GM18868 (cell line): ENCODE data around the gene COL28A1.

Source experiments
- ATAC-seq: cut with Tn5 transposase; IDR thresholded peaks from one replicate; pipeline ENCODE4 v1.9.1; 2021; ENCODE audit warnings: mild to moderate bottlenecking, moderate library complexity; ENCODE audit not compliant: unreplicated experiment

COL28A1 gene

GRCh38 chr7:7521259-7521658 is 14.4 kb downstream of the COL28A1 start:
- peak; percentile 53 for ATAC-seq

DNA sequence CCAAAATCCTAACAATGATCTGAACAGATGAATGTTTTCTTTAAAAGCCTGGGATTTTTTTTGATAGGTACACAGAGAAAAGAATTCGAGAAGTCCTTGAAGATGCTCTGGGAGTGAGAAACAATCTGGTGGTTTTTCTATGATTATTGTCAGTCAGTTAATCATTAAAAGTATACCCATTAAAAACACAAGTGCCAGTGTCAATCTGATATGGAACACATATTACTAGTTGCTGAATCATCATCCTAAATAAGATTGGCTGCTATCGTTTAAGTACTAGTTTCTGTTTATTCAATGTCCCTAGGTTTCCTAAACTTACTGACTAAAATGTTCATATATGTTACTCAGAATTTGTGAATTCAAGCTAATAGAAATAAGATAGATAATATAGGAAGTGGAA is 16.1 kb downstream of the COL28A1 start:
- ATAC-seq, result no peak

DNA sequence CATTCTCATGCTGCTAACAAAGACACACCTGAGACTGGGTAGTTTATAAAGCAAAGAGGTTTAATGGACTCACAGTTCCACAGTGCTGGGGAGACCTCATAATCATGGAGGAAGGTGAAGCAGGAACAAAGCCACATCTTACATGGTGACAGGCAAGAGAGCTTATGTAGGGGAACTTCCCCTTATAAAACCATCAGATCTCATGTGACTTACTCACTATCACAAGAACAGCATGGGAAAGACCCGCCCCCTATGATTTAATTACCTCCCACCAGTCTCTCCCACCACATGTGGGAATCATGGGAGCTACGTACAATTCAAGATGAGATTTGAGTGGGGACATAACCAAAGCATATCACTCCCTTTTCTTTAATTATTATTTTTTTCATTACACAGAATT is 16.6 kb downstream of the COL28A1 start:
- ATAC-seq, result no peak

DNA sequence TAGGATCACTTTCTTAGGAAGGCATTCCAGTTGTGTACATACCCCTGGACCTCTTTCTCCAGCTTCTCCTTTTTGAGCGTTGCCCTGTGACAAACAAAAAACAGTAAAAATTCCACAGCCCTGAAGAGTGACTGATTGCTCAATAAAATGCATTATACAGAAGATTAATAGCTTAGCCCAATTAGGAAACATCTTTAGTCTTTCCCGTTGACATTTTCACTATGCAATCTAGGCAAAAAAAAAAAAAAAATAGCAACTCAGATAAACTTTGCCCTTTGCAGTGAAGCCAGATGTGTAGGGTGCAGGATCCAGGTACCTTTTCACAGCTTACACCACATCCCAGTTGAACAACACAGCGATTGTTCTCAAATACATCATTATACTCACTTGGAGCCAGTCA is 17.9 kb downstream of the COL28A1 start:
- ATAC-seq, result no peak

DNA sequence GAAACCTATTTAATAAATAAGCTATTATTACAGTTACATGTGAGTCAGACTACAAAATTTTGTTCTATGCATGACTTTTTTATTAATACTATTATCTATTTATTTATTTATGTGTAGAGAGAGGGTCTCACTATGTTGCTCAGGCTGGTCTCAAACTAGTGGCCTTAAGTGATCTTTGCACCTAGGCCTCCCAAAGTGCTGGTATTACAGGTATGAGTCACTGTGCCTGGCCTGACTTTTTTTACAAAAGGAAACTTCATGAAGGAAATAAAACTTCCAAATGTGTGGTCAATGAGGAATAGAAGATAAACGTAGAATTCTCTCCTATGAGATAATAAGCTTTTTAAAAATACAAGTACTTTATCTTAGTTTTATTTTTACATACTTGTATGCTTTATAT is 19.0 kb downstream of the COL28A1 start:
- ATAC-seq, result no peak

- no peak for ATAC-seq
Observed at GRCh38 chr7:7516156-7516555, 19.5 kb downstream of the COL28A1 start.

DNA sequence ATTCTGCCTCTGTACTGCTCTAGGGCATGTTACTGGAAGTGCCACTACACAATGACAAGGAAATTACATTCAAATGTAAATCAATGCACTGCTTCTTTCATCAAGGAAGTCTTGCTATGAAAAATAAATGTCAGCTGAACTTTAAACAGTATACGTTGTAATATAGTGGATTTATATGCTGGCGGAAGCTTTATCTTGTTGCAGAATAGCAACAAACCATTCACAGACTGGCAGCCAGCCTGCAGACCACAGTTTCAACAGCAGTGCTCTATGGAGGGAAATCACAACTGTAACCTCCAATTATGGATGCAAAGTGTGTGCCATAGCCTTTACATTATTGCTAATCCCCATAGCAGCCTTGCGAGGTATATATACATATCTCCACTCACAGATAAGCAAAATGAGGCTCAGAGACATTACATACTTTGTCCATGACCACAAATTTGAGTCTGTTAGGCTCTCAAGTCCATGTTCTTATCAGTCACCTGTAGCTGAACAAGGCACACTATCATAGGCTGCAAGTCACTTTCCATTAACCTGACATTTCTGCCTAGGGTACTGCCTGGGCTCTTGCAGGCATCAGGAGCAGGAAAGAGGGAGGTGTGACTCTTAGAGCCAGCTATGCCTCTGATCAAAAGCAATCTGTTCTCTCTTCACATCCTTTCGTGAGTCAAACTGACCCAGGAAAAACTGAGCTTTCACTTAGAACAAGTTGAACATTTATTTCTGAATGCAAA is 22.6 kb downstream of the COL28A1 start:
- no peak for ATAC-seq

- ATAC-seq, result no peak
Observed at GRCh38 chr7:7510794-7511193, 24.9 kb downstream of the COL28A1 start.

GRCh38 chr7:7505915-7506314 is 29.8 kb downstream of the COL28A1 start:
- no peak for ATAC-seq

DNA sequence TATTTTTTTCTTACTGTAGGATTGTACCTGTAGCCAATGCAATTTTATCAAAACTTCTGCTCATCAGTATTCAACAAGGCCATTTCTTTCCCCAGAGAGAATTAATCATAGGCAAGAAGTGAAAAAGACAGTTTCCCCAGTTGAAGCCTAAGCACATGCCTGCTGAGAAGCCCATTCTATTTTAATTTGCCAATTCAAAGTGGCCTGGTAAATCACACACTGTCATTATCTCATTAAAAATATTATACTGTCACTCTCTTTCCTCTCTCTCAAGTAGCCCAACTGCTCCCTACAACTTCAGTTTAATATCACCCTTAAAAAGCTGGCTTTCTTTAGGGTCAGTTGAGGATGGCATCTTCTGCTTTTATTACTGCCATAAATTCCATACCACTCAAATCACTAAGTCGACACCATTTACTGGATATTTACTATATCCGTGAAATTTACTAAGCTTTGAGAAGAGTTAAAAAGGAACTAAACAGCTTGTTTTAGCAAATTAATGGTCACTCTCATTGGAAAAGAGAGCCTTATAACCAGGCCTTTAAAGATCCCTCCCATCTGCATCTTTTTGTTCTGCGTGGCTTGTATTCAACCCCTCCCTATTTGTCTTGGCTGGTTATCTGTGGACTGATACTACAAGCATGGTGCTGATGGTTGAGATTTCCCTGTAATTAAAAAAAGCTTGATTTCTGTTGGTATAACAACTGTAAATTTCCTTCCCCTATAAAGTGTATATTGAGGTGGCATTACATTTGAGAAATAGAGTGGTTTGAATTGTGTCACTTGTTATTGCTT is 30.6 kb downstream of the COL28A1 start:
- ATAC-seq, result no peak

DNA sequence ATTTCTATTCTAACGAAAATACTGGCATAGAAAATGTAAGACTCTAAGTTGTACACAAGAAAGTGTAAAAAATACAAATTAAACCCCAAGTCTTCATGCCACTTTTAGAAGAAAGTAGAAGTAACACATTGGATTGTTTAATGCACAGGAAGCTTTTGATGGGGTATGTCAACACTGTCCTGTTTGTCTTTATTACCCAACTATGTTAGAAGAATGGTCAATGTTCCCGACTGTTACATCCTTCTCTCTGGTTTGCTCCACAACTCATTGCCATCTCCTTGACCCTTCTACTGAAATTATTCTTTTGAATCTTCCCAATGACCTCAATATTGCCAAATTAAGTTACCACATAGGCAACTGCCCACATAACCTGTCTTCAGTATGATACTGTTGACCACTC is 35.8 kb downstream of the COL28A1 start:
- no peak for ATAC-seq

DNA sequence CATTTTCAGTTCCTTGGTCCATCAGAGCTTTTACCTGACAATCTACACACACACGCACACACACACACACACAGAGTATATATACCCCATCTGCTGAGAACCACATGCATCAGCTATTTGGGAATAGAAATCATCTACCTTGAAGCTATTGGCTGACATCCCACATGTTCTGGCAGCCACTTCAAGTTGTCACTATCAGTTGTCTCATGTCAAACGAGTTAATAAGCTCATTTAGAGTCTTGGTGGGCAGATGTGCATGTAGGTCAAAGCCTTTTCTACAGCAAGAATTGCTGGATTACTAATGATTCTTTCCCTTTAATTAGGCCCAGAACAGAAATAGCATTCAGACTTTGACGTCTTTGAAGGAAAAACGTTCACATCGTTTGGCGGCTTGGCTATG is 36.8 kb downstream of the COL28A1 start:
- ATAC-seq, result no peak

DNA sequence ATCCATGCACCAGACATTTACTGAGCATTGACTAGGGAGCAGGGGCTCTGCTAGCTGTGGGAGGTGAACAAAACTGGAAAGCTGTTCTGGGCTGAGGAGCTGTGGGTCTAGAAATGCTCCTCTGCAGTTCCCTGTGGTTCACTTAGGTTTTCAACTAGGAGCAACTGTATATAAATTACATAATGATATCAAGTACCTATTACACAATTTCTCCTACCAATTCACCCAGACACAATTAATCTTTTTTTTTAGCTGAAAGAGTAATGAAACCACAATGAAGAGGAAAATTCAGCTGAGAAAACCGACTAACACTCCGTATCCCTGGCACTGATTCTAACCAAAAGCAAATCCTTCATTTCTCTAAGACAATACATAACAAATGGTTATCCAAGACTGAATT is 39.4 kb downstream of the COL28A1 start:
- ATAC-seq, result no peak

DNA sequence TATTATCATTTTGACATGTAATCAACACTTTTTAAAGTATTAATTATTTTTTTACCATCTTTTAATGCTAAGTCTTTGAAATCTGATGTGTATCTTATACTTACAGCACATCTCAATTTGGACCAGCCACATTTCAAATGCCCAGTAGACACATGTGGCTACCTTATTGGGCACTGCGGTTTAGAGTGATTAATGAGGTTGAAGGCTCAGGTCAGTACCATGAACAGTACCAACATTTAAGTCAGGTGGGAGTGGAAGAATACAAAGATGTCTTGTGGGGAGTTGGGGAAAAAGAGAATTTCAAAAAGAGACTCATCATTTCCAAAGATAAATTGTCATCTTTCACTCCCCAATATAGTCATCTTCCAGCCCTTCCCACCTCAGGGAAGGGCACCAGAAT is 40.5 kb downstream of the COL28A1 start:
- ATAC-seq, result no peak

- ATAC-seq, result no peak
Observed at GRCh38 chr7:7491044-7491443, 44.6 kb downstream of the COL28A1 start.

- no peak for ATAC-seq
Observed at GRCh38 chr7:7490003-7490402, 45.7 kb downstream of the COL28A1 start.

DNA sequence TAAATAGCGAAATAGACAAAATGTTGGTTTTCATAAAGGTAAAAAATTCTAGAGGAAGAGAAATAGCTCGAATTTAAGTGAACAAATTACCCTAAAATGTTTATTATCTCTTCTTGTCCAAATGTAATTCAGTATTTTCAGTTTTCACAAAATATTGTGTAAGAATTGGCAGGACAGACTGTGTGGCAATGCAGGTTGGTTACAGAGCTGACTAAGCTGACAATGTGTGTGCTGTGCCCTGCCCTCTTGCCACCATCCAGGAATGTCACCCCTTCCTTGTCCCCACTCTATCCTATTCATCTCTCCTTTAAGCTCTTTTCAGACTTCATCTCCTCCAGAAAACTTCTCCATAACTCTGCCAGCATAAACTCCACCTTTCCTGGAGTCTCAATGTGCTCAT is 46.1 kb downstream of the COL28A1 start:
- no peak for ATAC-seq

DNA sequence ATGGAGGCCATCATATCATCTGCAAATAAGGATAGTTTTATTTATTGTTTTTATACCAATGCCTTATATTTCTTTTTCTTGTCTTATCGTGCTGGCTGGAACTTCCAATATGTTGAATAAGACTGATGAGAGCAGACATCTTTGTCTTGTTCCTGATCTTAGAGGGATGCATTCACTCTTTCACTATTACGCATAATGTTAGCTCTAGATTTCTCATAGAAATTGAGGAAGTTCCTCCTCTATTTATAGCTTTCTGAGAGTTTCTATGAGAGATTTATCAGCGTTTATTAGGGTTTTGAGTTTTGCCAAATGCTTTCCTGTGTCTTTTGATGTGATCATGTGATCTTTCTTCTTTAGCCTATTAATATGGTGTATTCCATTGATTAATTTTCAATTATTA is 49.3 kb downstream of the COL28A1 start:
- ATAC-seq, result peak; percentile 75

- ATAC-seq, result no peak
Observed at GRCh38 chr7:7484072-7484471, 51.6 kb downstream of the COL28A1 start.

GRCh38 chr7:7481802-7482201 is 53.9 kb downstream of the COL28A1 start:
- ATAC-seq, result no peak

DNA sequence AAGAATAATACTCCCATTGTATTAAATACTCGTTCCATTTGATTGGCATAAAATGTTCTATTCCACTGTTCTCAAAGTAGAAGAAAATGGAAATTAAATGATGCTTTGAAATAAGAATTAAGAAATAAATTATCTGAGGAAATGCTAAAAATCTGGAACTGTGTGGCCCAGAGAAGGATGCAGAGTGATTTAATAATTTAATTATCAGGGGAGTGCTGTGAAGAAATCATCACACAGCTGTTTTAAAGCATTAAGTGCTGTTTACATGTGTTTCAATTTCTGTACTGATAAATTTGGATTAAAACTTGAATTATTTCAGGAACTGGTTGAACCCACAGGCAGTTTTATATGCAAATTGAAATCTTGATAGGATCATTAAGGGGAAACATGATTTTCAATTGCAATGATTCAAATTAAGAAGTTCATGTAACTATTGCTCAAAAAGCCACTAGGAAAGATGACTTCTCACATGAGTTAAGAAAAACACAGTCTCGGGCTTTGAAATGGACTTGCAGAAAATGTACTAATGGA is 56.3 kb downstream of the COL28A1 start:
- ATAC-seq, result no peak

DNA sequence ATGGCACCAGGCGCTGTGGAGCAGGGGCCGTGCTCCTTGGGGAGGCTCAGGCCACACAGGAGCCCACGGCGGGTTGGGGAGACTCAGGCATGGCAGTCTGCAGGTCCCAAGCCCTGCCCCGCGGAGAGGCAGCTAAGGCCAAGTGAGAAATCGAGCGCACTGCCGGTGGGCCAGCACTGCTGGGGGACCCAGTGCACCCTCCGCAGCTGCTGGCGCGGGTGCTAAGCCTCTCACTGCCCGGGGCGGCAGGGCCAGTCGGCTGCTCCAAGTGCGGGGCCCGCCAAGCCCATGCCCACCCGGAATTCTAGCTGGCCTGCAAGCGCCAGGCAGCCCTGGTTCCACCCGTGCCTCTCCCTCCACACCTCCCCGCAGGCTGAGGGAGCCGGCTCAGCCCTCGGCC is 57.1 kb downstream of the COL28A1 start:
- no peak for ATAC-seq
